Activated CD4-positive, alpha-beta T cell treated with anti-CD3 and anti-CD28 coated beads, Interleukin-2, amount 50 U/mL, for 4 hours (primary cell): ENCODE measurements around the gene DCTN2.

ENCODE experiments used
- DNase-seq, 2 experiments: peaks; one replicate each; pipeline ENCODE4 v3.0.0-alpha.2; 2020

DCTN2 gene

DNA sequence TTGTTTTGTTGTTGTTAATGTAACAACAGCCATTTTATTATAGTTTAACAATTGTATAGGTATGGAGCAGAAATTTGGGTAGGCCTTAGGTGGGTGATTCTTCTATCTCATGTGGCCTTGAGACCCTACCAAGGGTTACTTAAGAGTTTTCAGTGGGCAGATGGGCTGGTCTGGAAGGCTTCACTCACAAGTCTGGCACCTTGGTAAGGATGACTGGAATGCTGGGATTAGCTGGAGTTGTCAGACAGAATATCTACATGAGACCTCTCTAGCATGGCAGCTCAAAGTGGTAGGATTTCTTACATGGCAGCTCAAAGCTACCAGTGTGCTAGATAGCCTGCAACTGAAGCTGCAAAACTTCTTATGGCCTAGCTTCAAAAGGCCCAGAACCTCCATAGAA, 61.3 kb downstream of the DCTN2 start:
- DNase-seq: no peak

- DNase-seq: no peak
Observed at GRCh38 chr12:57483466-57483865, 63.5 kb downstream of the DCTN2 start.

DNA sequence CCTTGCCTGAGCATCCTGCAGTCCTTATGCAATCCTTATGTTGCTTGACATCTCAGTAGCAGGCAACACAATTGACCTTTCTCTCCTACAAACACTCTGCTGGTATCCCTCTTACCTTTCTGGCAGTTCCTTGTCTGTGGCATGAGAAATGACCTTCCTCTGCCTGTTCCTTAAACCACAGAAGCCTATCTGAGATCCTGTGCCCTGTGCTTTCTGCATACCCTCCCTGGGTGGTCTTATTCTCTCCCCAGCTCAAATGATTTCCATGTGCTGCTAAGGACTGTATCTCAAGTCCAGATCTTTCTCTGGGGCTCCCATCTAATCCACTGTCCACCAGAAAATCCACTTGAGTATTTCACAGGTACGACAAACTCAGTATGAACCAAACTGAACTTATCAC, 65.3 kb downstream of the DCTN2 start:
- DNase-seq: no peak
